ENCODE data around the gene CHRNE. TPM values are rescaled to one million over a fixed set of nuclear protein-coding genes. Genes with fewer than 3 reads are reported as not detected.
A peak's percentile ranks its signal among the peaks of the same experiment; 100 is the strongest.

Gene CHRNE
- total and polyA plus RNA-seq, 2 donors (not counting 1 experiment from before 2014, with no cell fraction given): 0.19 to 0.66 TPM

DNA sequence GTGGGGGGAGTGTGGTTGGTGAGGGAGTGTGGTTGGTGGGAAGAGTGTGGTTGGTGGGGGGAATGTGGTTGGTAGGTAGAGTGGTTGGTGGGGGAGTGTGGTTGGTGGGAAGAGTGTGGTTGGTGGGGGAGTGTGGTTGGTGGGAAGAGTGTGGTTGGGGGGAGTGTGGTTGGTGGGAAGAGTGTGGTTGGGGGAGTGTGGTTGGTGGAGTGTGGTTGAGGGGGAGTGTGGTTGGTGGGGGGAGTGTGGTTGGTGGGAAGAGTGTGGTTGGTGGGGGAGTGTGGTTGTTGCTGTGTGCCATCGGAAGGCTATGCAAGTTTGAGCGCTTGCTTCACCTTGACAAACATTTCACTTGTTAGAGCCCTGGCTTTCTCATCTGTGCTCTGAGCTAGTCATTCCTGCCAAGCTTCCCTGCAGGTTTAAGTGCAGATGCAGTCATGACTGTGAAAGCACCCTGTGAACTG lies 49.7 kb downstream of the CHRNE start:
- Histone ChIP-seq H3K27ac (ENCODE audit: insufficient read depth, low read length) (no peak overlapping the region), H3K27me3 (ENCODE audit: control insufficient read depth, insufficient read depth, low read length) (no peaks in the 10 kb centered on the region)
- no peak for TF ChIP-seq EZH2 (IDR thresholded peaks at IDR 0.05; ENCODE audit: low read length, missing control alignments)
- TF ChIP-seq, protein P1, sequence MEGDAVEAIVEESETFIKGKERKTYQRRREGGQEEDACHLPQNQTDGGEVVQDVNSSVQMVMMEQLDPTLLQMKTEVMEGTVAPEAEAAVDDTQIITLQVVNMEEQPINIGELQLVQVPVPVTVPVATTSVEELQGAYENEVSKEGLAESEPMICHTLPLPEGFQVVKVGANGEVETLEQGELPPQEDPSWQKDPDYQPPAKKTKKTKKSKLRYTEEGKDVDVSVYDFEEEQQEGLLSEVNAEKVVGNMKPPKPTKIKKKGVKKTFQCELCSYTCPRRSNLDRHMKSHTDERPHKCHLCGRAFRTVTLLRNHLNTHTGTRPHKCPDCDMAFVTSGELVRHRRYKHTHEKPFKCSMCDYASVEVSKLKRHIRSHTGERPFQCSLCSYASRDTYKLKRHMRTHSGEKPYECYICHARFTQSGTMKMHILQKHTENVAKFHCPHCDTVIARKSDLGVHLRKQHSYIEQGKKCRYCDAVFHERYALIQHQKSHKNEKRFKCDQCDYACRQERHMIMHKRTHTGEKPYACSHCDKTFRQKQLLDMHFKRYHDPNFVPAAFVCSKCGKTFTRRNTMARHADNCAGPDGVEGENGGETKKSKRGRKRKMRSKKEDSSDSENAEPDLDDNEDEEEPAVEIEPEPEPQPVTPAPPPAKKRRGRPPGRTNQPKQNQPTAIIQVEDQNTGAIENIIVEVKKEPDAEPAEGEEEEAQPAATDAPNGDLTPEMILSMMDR (conservative IDR thresholded peaks at IDR 0.05 in 1 of 2, IDR thresholded peaks at IDR 0.05 in 1 of 2; ENCODE audit: low read depth in 1 of 2, low read length in 2 of 2): no peak

DNA sequence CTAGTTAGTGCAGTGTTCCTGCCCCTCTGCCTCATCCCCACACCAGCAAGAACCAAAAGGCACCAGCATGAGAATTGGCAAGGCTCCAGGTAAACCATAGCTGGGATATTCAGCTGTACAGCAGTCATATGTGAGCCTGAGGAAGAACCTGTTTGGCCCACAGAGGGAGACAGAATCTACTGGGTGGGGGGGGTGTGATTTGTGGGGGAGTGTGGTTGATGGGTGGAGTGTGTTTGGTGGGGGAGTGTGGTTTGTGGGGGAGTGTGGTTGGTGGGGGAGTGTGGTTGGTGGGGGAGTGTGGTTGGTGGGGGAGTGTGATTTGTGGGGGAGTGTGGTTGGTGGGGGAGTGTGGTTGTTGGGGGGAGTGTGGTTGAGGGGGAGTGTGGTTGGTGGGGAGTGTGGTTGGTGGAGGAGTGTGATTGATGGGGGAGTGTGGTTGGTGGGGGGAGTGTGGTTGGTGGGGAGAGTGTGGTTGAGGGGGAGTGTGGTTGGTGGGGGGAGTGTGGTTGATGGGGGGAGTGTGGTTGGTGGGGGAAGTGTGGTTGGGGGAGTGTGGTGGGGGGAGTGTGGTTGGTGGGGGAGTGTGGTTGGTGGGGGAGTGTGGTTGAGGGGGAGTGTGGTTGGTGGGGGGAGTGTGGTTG lies 50.2 kb downstream of the CHRNE start:
- TF ChIP-seq EZH2 (IDR thresholded peaks at IDR 0.05; ENCODE audit: low read length, missing control alignments): no peak
- TF ChIP-seq, protein P1 (conservative IDR thresholded peaks at IDR 0.05 in 1 of 2, IDR thresholded peaks at IDR 0.05 in 1 of 2; ENCODE audit: low read depth in 1 of 2, low read length in 2 of 2): no peak
- H2AFZ ChIP-seq (ENCODE audit: low read length): no peak overlapping the region
- no peaks in the 10 kb centered on the region for H3K36me3 ChIP-seq (ENCODE audit: control insufficient read depth, insufficient read depth, low read length)
- no peaks in the 10 kb centered on the region for H3K27me3 ChIP-seq (ENCODE audit: control insufficient read depth, insufficient read depth, low read length)
- peak; percentile 41 to 54 for DNase-seq (ENCODE audit: low read depth in 2 of 2)
- no peaks in the 10 kb centered on the region for H4K20me1 ChIP-seq (ENCODE audit: control insufficient read depth, extremely low read depth, insufficient read depth, low read length)
- H3K4me1 ChIP-seq (ENCODE audit: control insufficient read depth, extremely low read depth, insufficient read depth, low read length): peaks cover 3% of the 10 kb centered on the region
- no peak overlapping the region for H3K27ac ChIP-seq (ENCODE audit: insufficient read depth, low read length)
- peaks cover 6% of the 10 kb centered on the region for H3K79me2 ChIP-seq (ENCODE audit: control insufficient read depth, insufficient read depth, low read length)
- H3K4me3 ChIP-seq (replicated peaks in 1 of 4; ENCODE audit: control extremely low read depth in 1 of 4, insufficient read depth in 1 of 4, low read depth in 3 of 4, low read length in 4 of 4): no peak overlapping the region
- no peak overlapping the region for H3K4me2 ChIP-seq (ENCODE audit: extremely low read depth, insufficient read depth, low read length)
- no peak overlapping the region for H3K9ac ChIP-seq (ENCODE audit: insufficient read depth, low read length)
- H3K9me3 ChIP-seq (ENCODE audit: control insufficient read depth, insufficient read depth, low read depth, low read length): no peaks in the 10 kb centered on the region

More for the DNA sequence above, 49.7 kb downstream of the CHRNE start:
- Histone ChIP-seq H3K4me1 (ENCODE audit: control insufficient read depth, extremely low read depth, insufficient read depth, low read length) (peaks cover 3% of the 10 kb centered on the region), H3K36me3 (ENCODE audit: control insufficient read depth, insufficient read depth, low read length) (no peaks in the 10 kb centered on the region), H4K20me1 (ENCODE audit: control insufficient read depth, extremely low read depth, insufficient read depth, low read length) (no peaks in the 10 kb centered on the region), H3K9me3 (ENCODE audit: control insufficient read depth, insufficient read depth, low read depth, low read length) (no peaks in the 10 kb centered on the region), H3K9ac (ENCODE audit: insufficient read depth, low read length) (no peak overlapping the region), H3K4me2 (ENCODE audit: extremely low read depth, insufficient read depth, low read length) (no peak overlapping the region), H2AFZ (ENCODE audit: low read length) (no peak overlapping the region), H3K4me3 (replicated peaks in 1 of 4; ENCODE audit: control extremely low read depth in 1 of 4, insufficient read depth in 1 of 4, low read depth in 3 of 4, low read length in 4 of 4) (no peak overlapping the region), H3K79me2 (ENCODE audit: control insufficient read depth, insufficient read depth, low read length) (peaks cover 6% of the 10 kb centered on the region)
- no peak for DNase-seq (ENCODE audit: low read depth in 2 of 2)

DNA sequence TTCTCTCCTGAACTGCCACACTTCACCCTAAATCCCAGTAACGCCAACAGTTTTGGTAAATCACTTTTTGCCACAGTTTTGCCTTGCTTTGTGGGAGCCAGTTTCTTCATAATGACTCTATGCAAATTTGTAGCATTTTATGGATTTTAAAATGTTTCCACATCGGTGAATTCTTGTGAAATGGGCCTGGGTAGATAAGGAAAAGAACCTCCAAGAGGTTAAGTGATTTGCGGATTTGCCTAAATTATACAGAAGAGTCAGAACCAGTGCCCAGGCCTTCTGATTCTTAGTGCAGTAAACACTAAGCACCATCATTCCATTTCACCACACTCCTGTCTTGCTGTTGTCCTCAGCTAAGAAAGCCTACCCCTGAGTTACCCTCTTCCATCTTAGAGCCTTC lies 51.8 kb downstream of the CHRNE start:
- H3K4me2 ChIP-seq (ENCODE audit: extremely low read depth, insufficient read depth, low read length): no peak overlapping the region
- H3K27ac ChIP-seq (ENCODE audit: insufficient read depth, low read length): no peak overlapping the region
- no peak overlapping the region for H3K9ac ChIP-seq (ENCODE audit: insufficient read depth, low read length)
- H3K27me3 ChIP-seq (ENCODE audit: control insufficient read depth, insufficient read depth, low read length): no peaks in the 10 kb centered on the region
- H2AFZ ChIP-seq (ENCODE audit: low read length): no peak overlapping the region
- peaks cover 3% of the 10 kb centered on the region for H3K4me1 ChIP-seq (ENCODE audit: control insufficient read depth, extremely low read depth, insufficient read depth, low read length)
- no peaks in the 10 kb centered on the region for H3K36me3 ChIP-seq (ENCODE audit: control insufficient read depth, insufficient read depth, low read length)
- peaks cover 8% of the 10 kb centered on the region for H3K79me2 ChIP-seq (ENCODE audit: control insufficient read depth, insufficient read depth, low read length)
- H3K4me3 ChIP-seq (replicated peaks in 1 of 4; ENCODE audit: control extremely low read depth in 1 of 4, insufficient read depth in 1 of 4, low read depth in 3 of 4, low read length in 4 of 4): no peak overlapping the region
- H4K20me1 ChIP-seq (ENCODE audit: control insufficient read depth, extremely low read depth, insufficient read depth, low read length): no peaks in the 10 kb centered on the region
- H3K9me3 ChIP-seq (ENCODE audit: control insufficient read depth, insufficient read depth, low read depth, low read length): no peaks in the 10 kb centered on the region
- TF ChIP-seq, protein P1 (conservative IDR thresholded peaks at IDR 0.05 in 1 of 2, IDR thresholded peaks at IDR 0.05 in 1 of 2; ENCODE audit: low read depth in 1 of 2, low read length in 2 of 2): no peak
- TF ChIP-seq EZH2 (IDR thresholded peaks at IDR 0.05; ENCODE audit: low read length, missing control alignments): no peak
- DNase-seq (ENCODE audit: low read depth in 2 of 2): no peak

Measured in fibroblast of lung (primary cell).